Measurements from ENCODE around the gene CYSTM1. TPM values are rescaled to one million over a fixed set of nuclear protein-coding genes. Genes with fewer than 3 reads are reported as not detected.
A peak's percentile ranks its signal among the peaks of the same experiment; 100 is the strongest.

CYSTM1 gene
- total and polyA plus RNA-seq, 7 donors = 193 to 601 (median 297) TPM

DNA sequence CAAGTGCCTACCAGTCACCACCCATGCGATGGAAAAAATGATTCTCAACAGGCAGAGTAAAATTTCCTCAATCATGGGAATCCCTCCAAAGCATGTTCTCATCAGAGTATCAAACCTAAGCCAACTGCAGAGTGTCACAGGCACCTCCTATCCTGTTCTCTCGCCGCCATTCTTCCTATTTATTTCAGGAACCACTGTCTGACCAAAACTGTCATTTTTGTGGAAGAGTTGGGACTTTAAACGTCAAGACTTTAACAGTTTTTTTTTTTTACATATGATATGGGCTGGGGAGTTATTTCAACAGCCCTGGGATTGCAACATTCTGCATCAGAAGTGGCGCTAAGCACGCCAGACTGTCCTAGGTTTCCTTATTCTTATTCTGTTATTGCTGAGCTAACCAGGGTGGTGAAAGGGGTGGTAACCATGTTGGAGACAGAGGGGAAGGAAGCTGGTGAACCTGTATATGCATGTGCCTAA is 98.5 kb downstream of the CYSTM1 start:
- 45 to 73% (median 48%) methylated on average over 6 of the region's 6 CpGs for WGBS, 3 donors
- TF ChIP-seq, protein P1, sequence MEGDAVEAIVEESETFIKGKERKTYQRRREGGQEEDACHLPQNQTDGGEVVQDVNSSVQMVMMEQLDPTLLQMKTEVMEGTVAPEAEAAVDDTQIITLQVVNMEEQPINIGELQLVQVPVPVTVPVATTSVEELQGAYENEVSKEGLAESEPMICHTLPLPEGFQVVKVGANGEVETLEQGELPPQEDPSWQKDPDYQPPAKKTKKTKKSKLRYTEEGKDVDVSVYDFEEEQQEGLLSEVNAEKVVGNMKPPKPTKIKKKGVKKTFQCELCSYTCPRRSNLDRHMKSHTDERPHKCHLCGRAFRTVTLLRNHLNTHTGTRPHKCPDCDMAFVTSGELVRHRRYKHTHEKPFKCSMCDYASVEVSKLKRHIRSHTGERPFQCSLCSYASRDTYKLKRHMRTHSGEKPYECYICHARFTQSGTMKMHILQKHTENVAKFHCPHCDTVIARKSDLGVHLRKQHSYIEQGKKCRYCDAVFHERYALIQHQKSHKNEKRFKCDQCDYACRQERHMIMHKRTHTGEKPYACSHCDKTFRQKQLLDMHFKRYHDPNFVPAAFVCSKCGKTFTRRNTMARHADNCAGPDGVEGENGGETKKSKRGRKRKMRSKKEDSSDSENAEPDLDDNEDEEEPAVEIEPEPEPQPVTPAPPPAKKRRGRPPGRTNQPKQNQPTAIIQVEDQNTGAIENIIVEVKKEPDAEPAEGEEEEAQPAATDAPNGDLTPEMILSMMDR (IDR thresholded peaks at IDR 0.05) = no peak
- no peak for DNase-seq
- peaks cover 10% of the 10 kb centered on the region for H3K4me1 ChIP-seq
- H3K27me3 ChIP-seq (ENCODE audit: insufficient read depth in 3 of 3, low read length in 2 of 3) = no peaks in the 10 kb centered on the region
- H3K27ac ChIP-seq = peak overlapping the region; percentile 1
- H3K36me3 ChIP-seq (ENCODE audit: insufficient read depth in 1 of 2, low read depth in 1 of 2) = no peaks in the 10 kb centered on the region
- H3K9me3 ChIP-seq = no peaks in the 10 kb centered on the region
- ATAC-seq = peak; percentile 36 to 75 (median 74)
- no peak overlapping the region for H3K4me3 ChIP-seq
- intact Hi-C loops (cut with DNase I) = no loop called here

- peaks cover 0 to 2% of the 10 kb centered on the region in 2 donors for H3K36me3 ChIP-seq (ENCODE audit: insufficient read depth in 1 of 2, low read depth in 1 of 2)
- no peak overlapping the region for H3K4me3 ChIP-seq
- intact Hi-C loops (cut with DNase I) = no loop called here
- H3K27me3 ChIP-seq (ENCODE audit: insufficient read depth in 3 of 3, low read length in 2 of 3) = no peaks in the 10 kb centered on the region
- DNase-seq (no peak), ATAC-seq (no peak)
- TF ChIP-seq, protein P1 (IDR thresholded peaks at IDR 0.05) = no peak
- H3K9me3 ChIP-seq = no peaks in the 10 kb centered on the region
- H3K4me1 ChIP-seq = peaks cover 16% of the 10 kb centered on the region
- no peak overlapping the region for H3K27ac ChIP-seq
These were observed 100.8 kb downstream of the CYSTM1 start for GRCh38 chr5:140275837-140276236.

- no peak for ATAC-seq
- Histone ChIP-seq H3K9me3 (no peaks in the 10 kb centered on the region), H3K4me1 (peaks cover 32% of the 10 kb centered on the region), H3K27me3 (ENCODE audit: insufficient read depth in 3 of 3, low read length in 2 of 3) (no peaks in the 10 kb centered on the region), H3K4me3 (no peak overlapping the region), H3K27ac (no peak overlapping the region), H3K36me3 (ENCODE audit: insufficient read depth in 1 of 2, low read depth in 1 of 2) (peaks cover 0 to 4% of the 10 kb centered on the region in 2 donors)
- DNase-seq = no peak
- TF ChIP-seq, protein P1 (IDR thresholded peaks at IDR 0.05) = no peak
- WGBS, 3 donors = 93 to 100% (median 100%) methylated on average over 2 of the region's 2 CpGs
- intact Hi-C loops (cut with DNase I) = no loop called here
These were observed 107.3 kb downstream of the CYSTM1 start for GRCh38 chr5:140282266-140282665.

DNA sequence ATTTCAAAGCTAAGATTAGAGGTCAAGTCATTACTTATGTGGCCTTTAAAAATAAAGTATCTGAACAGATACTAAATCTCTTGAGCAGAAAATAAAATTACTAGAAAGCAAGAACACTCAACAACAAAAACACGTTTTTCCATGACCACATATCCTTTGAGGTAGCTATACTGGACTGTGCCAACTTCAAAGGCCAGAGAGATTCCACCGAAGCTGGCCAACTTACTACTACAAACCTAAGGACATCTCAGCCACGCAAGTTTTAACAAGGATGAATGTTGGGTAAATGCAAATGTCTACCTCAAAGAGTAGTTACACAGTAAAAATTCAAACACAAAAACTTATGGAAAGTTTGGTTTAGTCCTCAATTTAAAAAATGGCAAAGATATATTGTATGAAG is 109.0 kb downstream of the CYSTM1 start:
- Histone ChIP-seq H3K4me3 (no peak overlapping the region), H3K27me3 (ENCODE audit: insufficient read depth in 3 of 3, low read length in 2 of 3) (no peaks in the 10 kb centered on the region), H3K9me3 (no peaks in the 10 kb centered on the region), H3K36me3 (ENCODE audit: insufficient read depth in 1 of 2, low read depth in 1 of 2) (peaks cover 0 to 4% of the 10 kb centered on the region in 2 donors), H3K27ac (peak overlapping the region; percentile 8), H3K4me1 (peaks cover 47% of the 10 kb centered on the region)
- WGBS, 3 donors = 22 to 33% (median 28%) methylated on average over 3 of the region's 3 CpGs
- TF ChIP-seq, protein P1 (IDR thresholded peaks at IDR 0.05) = no peak
- no peak for DNase-seq
- peak in 2 of 4 donors; percentile 23 to 42 for ATAC-seq
- intact Hi-C loops (cut with DNase I) = no loop called here

- H3K4me3 ChIP-seq = no peak overlapping the region
- no peak for DNase-seq
- TF ChIP-seq, protein P1 (IDR thresholded peaks at IDR 0.05) = no peak
- H3K9me3 ChIP-seq = no peaks in the 10 kb centered on the region
- H3K27me3 ChIP-seq (ENCODE audit: insufficient read depth in 3 of 3, low read length in 2 of 3) = no peaks in the 10 kb centered on the region
- no peak for ATAC-seq
- H3K36me3 ChIP-seq (ENCODE audit: insufficient read depth in 1 of 2, low read depth in 1 of 2) = no peaks in the 10 kb centered on the region
- peaks cover 58% of the 10 kb centered on the region for H3K4me1 ChIP-seq
- intact Hi-C loops (cut with DNase I) = no loop called here
- 84 to 96% (median 89%) methylated on average over 5 of the region's 5 CpGs for WGBS, 3 donors
- H3K27ac ChIP-seq = no peak overlapping the region
These were observed 111.4 kb downstream of the CYSTM1 start for GRCh38 chr5:140286424-140286823.
